ENCODE data around the gene CDYL2.
"Not testable (repeated sequence)": the region's sequence is repeated elsewhere in the genome, so short reads cannot be mapped to it uniquely, and the experiment has no call there.

CDYL2 gene

DNA sequence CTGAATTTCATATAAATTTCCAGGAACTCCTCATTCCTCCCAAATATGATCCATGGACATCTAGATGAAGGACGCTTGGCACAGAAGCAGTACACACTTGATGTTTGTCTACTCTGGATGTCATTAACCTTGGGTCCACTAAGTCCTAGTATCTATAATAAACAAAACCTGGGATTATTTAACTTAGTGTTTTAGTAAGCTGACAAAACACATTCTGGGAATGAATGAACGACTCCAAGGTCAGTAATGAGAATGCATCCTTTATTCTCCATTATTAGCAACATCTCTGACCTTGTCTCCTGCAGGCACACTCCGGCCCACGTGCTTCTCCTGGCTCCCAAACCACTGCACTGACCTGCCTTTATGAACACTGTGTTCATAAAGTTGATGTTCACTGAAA is 24.1 kb upstream of the CDYL2 start:
- Mint-ChIP-seq H3K36me3 (ENCODE audit: insufficient read depth) (no peaks in the 10 kb centered on the region), H3K4me1 (ENCODE audit: low read depth in 2 of 2) (no peaks in the 10 kb centered on the region), H3K27me3 (peaks cover 20 to 41% of the 10 kb centered on the region in 2 donors), H3K27ac (no peak overlapping the region), H3K4me3 (no peak overlapping the region), H3K9me3 (no peaks in the 10 kb centered on the region)
- no peak for DNase-seq
- no peak for ATAC-seq (replicated peaks)

GRCh38 chr16:80827007-80827406 is 22.6 kb upstream of the CDYL2 start:
- H3K9me3 Mint-ChIP-seq: no peaks in the 10 kb centered on the region
- DNase-seq (no peak), ATAC-seq (replicated peaks) (no peak)
- H3K4me3 Mint-ChIP-seq: no peak overlapping the region
- H3K27ac Mint-ChIP-seq: no peak overlapping the region
- H3K27me3 Mint-ChIP-seq: peaks cover 15 to 30% of the 10 kb centered on the region in 2 donors
- no peaks in the 10 kb centered on the region for H3K4me1 Mint-ChIP-seq (ENCODE audit: low read depth in 2 of 2)
- no peaks in the 10 kb centered on the region for H3K36me3 Mint-ChIP-seq (ENCODE audit: insufficient read depth)

- no peak for DNase-seq
- Mint-ChIP-seq H3K36me3 (ENCODE audit: insufficient read depth) (no peaks in the 10 kb centered on the region), H3K4me1 (ENCODE audit: low read depth in 2 of 2) (no peaks in the 10 kb centered on the region), H3K27me3 (peaks cover 9 to 16% of the 10 kb centered on the region in 2 donors), H3K27ac (no peak overlapping the region), H3K9me3 (no peaks in the 10 kb centered on the region), H3K4me3 (no peak overlapping the region)
- no peak for ATAC-seq (replicated peaks)
Measured at GRCh38 chr16:80825365-80825758, 21.0 kb upstream of the CDYL2 start.

GRCh38 chr16:80824623-80825364 is 20.4 kb upstream of the CDYL2 start:
- Mint-ChIP-seq H3K4me3 (no peak overlapping the region), H3K4me1 (ENCODE audit: low read depth in 2 of 2) (no peaks in the 10 kb centered on the region), H3K9me3 (no peaks in the 10 kb centered on the region), H3K27me3 (peaks cover 6 to 12% of the 10 kb centered on the region in 2 donors), H3K27ac (no peak overlapping the region), H3K36me3 (ENCODE audit: insufficient read depth) (no peaks in the 10 kb centered on the region)
- DNase-seq (peak; percentile 14 to 40 (median 24)), ATAC-seq (replicated peaks) (no peak)

DNA sequence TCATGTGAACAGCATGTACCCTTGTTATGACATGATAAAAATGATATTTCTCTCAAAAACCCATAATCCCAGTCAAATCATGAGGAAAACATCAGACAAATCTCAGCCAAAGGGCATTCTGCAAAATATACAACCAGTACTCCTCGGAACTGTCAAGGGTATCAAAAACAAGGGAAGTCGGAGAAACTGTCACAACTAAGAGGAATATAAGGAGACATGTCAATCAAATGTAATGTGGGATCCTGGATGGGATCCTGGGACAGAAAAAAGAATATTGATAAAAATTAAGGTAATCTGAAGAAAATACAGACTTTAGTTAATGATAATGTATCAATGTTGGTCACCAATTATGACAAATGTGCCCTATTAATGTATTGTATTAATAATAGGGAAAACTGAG is 15.6 kb upstream of the CDYL2 start:
- H3K9me3 Mint-ChIP-seq: no peaks in the 10 kb centered on the region
- peaks cover 5 to 8% of the 10 kb centered on the region in 2 donors for H3K27me3 Mint-ChIP-seq
- H3K27ac Mint-ChIP-seq: no peak overlapping the region
- H3K4me3 Mint-ChIP-seq: no peak overlapping the region
- DNase-seq (no peak), ATAC-seq (replicated peaks) (no peak)
- no peaks in the 10 kb centered on the region for H3K36me3 Mint-ChIP-seq (ENCODE audit: insufficient read depth)
- H3K4me1 Mint-ChIP-seq (ENCODE audit: low read depth in 2 of 2): no peaks in the 10 kb centered on the region

DNA sequence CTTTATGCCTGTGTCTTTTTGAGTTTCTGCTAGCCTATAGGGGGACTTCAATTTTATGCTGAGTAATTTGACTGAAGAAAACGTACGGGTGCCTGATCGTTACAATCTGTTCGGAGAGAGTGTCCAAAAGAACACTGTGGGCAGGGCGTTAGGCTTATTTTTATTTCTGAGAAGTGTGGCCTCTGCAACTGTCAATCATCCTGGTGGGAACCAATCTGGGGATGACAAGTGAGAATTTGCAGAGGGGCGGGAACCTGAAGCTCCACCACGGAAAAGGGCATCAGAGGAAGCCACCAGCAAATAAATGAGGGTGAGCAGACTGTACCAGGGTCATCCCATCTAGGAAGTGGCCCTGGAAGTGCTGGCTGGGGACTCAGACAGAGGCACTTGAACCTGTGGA is 12.0 kb upstream of the CDYL2 start:
- ATAC-seq (replicated peaks) (no peak), DNase-seq (no peak)
- Mint-ChIP-seq H3K27me3 (peaks cover 5 to 8% of the 10 kb centered on the region in 2 donors), H3K9me3 (no peaks in the 10 kb centered on the region), H3K27ac (no peak overlapping the region), H3K36me3 (ENCODE audit: insufficient read depth) (no peaks in the 10 kb centered on the region), H3K4me3 (no peak overlapping the region), H3K4me1 (ENCODE audit: low read depth in 2 of 2) (no peaks in the 10 kb centered on the region)

- not testable (repeated sequence) for H3K9me3 Mint-ChIP-seq
Measured at GRCh38 chr16:80815278-80815677, 10.9 kb upstream of the CDYL2 start.

DNA sequence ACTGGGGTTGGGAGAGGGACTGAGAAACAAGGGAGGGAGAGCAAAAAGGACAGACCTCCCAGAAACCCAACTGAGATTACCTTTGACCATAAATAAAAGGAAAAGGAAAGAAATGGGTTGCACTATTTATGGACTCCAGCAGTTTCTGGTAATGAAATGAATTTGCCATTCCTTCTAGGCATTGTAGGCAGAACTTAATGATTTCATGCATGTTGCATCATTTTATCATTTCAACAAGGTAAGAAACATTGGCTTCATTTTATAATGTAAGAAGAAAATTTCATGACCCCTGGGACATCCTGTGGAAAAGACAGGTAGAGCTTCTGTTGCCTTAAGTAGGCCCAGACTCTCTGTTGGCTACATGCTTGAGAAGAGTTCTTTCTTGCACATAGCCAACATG is 8.2 kb upstream of the CDYL2 start:
- Mint-ChIP-seq H3K9me3 (no peaks in the 10 kb centered on the region), H3K4me1 (ENCODE audit: low read depth in 2 of 2) (no peaks in the 10 kb centered on the region), H3K27me3 (peaks cover 5 to 8% of the 10 kb centered on the region in 2 donors), H3K27ac (no peak overlapping the region), H3K36me3 (ENCODE audit: insufficient read depth) (no peaks in the 10 kb centered on the region), H3K4me3 (no peak overlapping the region)
- DNase-seq (no peak), ATAC-seq (replicated peaks) (no peak)

More at GRCh38 chr16:80815278-80815677, 10.9 kb upstream of the CDYL2 start:
- DNase-seq; H3K27ac Mint-ChIP-seq; ATAC-seq (replicated peaks); H3K4me3 Mint-ChIP-seq; H3K36me3 Mint-ChIP-seq (ENCODE audit: insufficient read depth); H3K4me1 Mint-ChIP-seq (ENCODE audit: low read depth in 2 of 2); H3K27me3 Mint-ChIP-seq: not testable (repeated sequence)

DNA sequence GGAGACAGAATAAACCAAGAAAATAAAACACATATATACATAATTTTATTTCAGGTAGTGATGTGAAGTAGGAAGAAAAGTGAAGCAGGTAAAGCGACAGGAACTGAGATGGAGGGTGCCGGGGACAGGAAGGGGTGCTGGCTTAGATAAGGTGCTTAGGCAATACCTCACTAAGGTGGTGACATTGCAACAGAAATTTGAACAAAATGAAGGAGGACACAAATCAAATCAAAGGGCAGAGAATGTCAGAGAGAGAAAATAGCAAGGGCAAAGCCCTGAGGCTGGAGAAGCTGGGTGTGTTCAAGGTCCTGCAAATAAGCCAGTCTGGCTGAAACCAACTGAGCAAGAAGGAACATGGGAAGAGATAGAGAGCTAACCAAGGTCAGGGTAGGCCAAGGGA is 5.0 kb upstream of the CDYL2 start:
- H3K4me3 Mint-ChIP-seq: no peak overlapping the region
- H3K27me3 Mint-ChIP-seq: no peaks in the 10 kb centered on the region

DNA sequence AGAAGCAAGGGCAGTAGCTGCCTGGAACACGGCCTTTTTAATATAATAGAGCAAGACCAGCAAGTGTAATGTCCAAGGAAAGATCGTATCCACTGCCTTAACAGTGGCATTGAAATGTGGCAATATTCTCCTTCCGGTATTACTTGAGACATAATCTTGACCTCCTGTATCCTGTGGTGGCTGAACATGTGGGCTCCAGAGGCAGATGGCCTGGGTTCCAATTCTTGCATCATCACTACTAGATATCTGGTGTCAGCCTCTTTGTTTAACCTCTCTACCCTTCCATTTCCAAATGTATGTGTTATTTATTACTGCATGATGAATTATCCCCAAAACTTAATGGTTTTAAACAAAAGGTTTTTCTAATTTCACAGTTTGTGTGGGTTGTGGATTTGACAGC is 3.5 kb upstream of the CDYL2 start:
- no peak for DNase-seq
- no peaks in the 10 kb centered on the region for H3K27me3 Mint-ChIP-seq
- no peak for ATAC-seq (replicated peaks)
- peaks cover 7% of the 10 kb centered on the region for H3K36me3 Mint-ChIP-seq (ENCODE audit: insufficient read depth)
- H3K9me3 Mint-ChIP-seq: no peaks in the 10 kb centered on the region
- H3K27ac Mint-ChIP-seq: no peak overlapping the region
- H3K4me3 Mint-ChIP-seq: no peak overlapping the region
- H3K4me1 Mint-ChIP-seq (ENCODE audit: low read depth in 2 of 2): peaks cover 5 to 10% of the 10 kb centered on the region in 2 donors

More for the DNA sequence above, 5.0 kb upstream of the CDYL2 start:
- no peaks in the 10 kb centered on the region for H3K36me3 Mint-ChIP-seq (ENCODE audit: insufficient read depth)
- H3K4me1 Mint-ChIP-seq (ENCODE audit: low read depth in 2 of 2): peaks cover 3 to 10% of the 10 kb centered on the region in 2 donors
- ATAC-seq (replicated peaks): no peak
- no peaks in the 10 kb centered on the region for H3K9me3 Mint-ChIP-seq
- H3K27ac Mint-ChIP-seq: no peak overlapping the region
- DNase-seq: no peak

DNA sequence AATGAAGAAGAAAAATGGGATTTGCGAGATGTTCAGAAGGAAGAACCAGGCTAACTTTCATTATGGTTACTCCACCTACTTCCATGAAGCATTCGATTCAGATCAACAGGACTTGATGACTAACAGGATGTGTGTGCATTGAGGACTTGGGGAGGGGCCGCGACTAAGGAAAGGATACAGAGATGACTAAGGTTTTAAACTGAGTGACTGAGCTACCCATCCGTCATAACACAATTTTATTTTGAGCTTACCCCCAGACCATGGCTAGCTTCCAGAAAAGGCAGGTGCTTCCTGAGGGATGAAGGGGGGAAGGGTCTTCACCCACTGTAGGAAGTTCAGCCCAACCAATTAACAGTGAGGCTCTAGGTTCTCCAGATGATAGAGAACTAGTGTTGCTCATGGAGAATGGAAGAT is 2.5 kb upstream of the CDYL2 start:
- Mint-ChIP-seq H3K36me3 (ENCODE audit: insufficient read depth) (peaks cover 7% of the 10 kb centered on the region), H3K27me3 (no peaks in the 10 kb centered on the region), H3K4me1 (ENCODE audit: low read depth in 2 of 2) (peaks cover 9 to 19% of the 10 kb centered on the region in 2 donors), H3K27ac (no peak overlapping the region), H3K4me3 (no peak overlapping the region), H3K9me3 (no peaks in the 10 kb centered on the region)
- ATAC-seq (replicated peaks) (no peak), DNase-seq (no peak)

DNA sequence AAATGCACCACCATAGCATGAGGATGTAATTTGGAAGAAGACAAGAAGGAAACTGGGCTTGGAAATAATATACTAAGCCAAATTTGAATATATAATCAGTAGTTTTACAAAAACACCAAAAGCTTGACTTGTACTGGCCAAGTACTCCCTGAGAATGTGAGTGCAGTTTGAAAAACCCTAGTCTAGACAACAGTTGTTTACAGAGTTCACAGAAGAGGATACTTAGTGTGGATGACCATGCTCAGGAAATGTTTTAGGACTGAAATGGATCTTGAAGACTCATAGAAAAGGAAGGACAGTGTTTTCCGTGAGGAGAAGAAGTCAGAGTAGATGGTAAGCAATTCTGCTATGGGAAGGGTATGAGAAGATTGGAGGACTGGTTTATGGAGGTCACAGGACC is 1.9 kb upstream of the CDYL2 start:
- Mint-ChIP-seq H3K36me3 (ENCODE audit: insufficient read depth) (peaks cover 7% of the 10 kb centered on the region), H3K27ac (no peak overlapping the region), H3K4me1 (ENCODE audit: low read depth in 2 of 2) (peaks cover 9 to 20% of the 10 kb centered on the region in 2 donors), H3K27me3 (no peaks in the 10 kb centered on the region), H3K9me3 (no peaks in the 10 kb centered on the region), H3K4me3 (peak overlapping the region in 1 of 2 donors; percentile 27)
- no peak for ATAC-seq (replicated peaks)
- no peak for DNase-seq

GRCh38 chr16:80804056-80804525 is 307 bp downstream of the CDYL2 start:
- H3K4me1 Mint-ChIP-seq (ENCODE audit: low read depth in 2 of 2): peaks cover 9 to 35% of the 10 kb centered on the region in 2 donors
- peak; percentile 63 for ATAC-seq (replicated peaks)
- DNase-seq: peak; percentile 21 to 54 (median 27)
- no peaks in the 10 kb centered on the region for H3K27me3 Mint-ChIP-seq
- H3K4me3 Mint-ChIP-seq: peak overlapping the region; percentile 87 to 93
- peaks cover 7% of the 10 kb centered on the region for H3K36me3 Mint-ChIP-seq (ENCODE audit: insufficient read depth)
- no peaks in the 10 kb centered on the region for H3K9me3 Mint-ChIP-seq
- H3K27ac Mint-ChIP-seq: peak overlapping the region in 1 of 2 donors; percentile 91

DNA sequence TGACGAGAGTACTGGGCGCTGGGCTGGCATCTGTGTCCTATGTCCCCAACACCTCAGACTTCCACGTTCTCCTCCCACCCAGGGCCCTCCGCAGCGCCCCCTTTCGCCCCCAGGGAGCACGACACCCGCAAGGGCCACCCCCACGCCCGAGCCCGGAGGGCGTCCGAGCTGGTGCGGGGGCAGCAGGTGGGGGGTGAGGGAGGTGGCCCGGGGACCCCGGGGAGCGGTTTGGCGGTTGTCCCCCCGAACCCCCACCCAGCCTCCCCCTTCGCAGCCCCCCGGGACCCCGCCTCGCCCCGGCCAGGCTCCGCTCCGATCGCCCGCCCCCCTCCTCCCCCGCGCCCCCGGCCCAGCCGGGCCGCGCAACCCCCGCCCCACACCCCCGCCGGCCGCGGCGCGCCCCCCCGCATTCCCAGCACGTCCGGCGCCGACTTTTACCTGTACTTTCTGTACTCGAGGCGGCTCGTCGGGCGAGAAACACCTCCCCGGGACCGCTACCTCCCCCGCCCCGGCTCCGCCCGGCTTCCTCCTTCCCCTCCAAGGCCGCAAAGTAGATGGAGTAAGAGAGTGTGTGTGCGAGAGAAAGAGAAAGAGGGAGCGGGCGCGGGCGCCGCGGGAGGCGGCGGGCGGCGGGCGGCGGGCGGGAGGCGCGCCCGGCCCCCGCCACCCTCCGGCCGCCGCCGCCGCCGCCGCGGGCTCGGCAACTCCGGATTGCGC is 901 bp downstream of the CDYL2 start:
- Mint-ChIP-seq H3K4me1 (ENCODE audit: low read depth in 2 of 2) (peaks cover 9 to 35% of the 10 kb centered on the region in 2 donors), H3K4me3 (peak overlapping the region; percentile 87 to 93), H3K9me3 (no peaks in the 10 kb centered on the region), H3K27me3 (no peaks in the 10 kb centered on the region), H3K27ac (peak overlapping the region in 1 of 2 donors; percentile 91), H3K36me3 (ENCODE audit: insufficient read depth) (peaks cover 7% of the 10 kb centered on the region)
- ATAC-seq (replicated peaks) (peak; percentile 52), DNase-seq (peak; percentile 15 to 41 (median 26))
